Glutamatergic neuron (in vitro differentiated cells): Measurements from ENCODE around the gene HPS1. TPM values are rescaled to one million over a fixed set of nuclear protein-coding genes. Genes with fewer than 3 reads are reported as not detected.

ENCODE experiments used
- DNase-seq: peaks from one replicate; pipeline ENCODE4 v3.0.0; 2022
- H3K27ac Mint-ChIP-seq: one replicate; pipeline ENCODE4 v1.8.0; 2020; ENCODE audit warnings: mild to moderate bottlenecking, mixed read lengths, inconsistent platforms; ENCODE audit not compliant: unreplicated experiment
- H3K27me3 Mint-ChIP-seq: one replicate; pipeline ENCODE4 v1.8.0; 2020; ENCODE audit warnings: mild to moderate bottlenecking, moderate library complexity, mixed read lengths, inconsistent platforms; ENCODE audit not compliant: unreplicated experiment
- H3K36me3 Mint-ChIP-seq: one replicate; pipeline ENCODE4 v1.8.0; 2020; ENCODE audit warnings: mild to moderate bottlenecking, mixed read lengths, inconsistent platforms; ENCODE audit not compliant: unreplicated experiment
- H3K4me1 Mint-ChIP-seq: one replicate; pipeline ENCODE4 v1.8.0; 2020; ENCODE audit warnings: mild to moderate bottlenecking, low read depth, mixed read lengths, inconsistent platforms; ENCODE audit not compliant: unreplicated experiment
- H3K4me3 Mint-ChIP-seq: one replicate; pipeline ENCODE4 v1.8.0; 2020; ENCODE audit warnings: mild to moderate bottlenecking, mixed read lengths, inconsistent platforms; ENCODE audit not compliant: unreplicated experiment
- H3K9me3 Mint-ChIP-seq: one replicate; pipeline ENCODE4 v1.8.0; 2020; ENCODE audit warnings: mild to moderate bottlenecking, moderate library complexity, mixed read lengths, inconsistent platforms; ENCODE audit not compliant: unreplicated experiment
- microRNA-seq: library from miRNA; unstranded; fragments of <30 nt; microRNA quantifications from one replicate; pipeline ENCODE4, GENCODE V29; 2020; ENCODE audit not compliant: unreplicated experiment
- total RNA-seq: library from RNA; stranded (reverse); fragmentation: NEBNext Ultra II Directional; extraction: Animal tissue kit (Norgen Biotek cat#: 25700); gene quantifications from one replicate; pipeline ENCODE4 v1.2.1, GENCODE V29; 2021; ENCODE audit not compliant: unreplicated experiment
- TF ChIP-seq, protein P1 (sequence below): fragments of 200-600 bp; sonication (generic); IDR thresholded peaks from one replicate; pipeline ENCODE4 v1.5.0; 2021; ENCODE audit not compliant: partially characterized antibody, unreplicated experiment

HPS1 gene
- total RNA-seq, 1 donor from 2014 or later = 34.4 TPM

DNA sequence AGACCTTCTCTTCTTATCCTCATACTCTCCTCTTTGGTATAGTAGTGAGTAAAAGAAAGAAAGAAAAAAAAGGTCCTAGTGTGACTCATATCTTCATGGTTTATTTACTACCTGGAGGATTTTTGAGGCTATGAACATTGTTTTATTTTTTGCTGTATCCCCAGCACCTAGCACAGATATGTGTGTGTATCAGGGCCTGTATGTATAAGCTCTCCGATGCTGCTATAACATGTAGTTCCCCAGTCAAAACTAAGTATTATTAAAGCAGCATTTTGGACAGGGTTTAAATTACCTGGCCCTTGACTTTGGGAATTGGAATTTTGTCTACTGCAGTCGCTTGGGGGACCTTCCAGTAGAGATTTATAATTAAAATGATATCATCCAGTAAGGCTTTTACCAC is 78.1 kb downstream of the HPS1 start:
- Mint-ChIP-seq H3K27ac (no peak overlapping the region), H3K27me3 (peaks cover 2% of the 10 kb centered on the region), H3K9me3 (peaks cover 3% of the 10 kb centered on the region), H3K36me3 (no peaks in the 10 kb centered on the region), H3K4me3 (no peak overlapping the region), H3K4me1 (peaks cover 10% of the 10 kb centered on the region)
- TF ChIP-seq, protein P1, sequence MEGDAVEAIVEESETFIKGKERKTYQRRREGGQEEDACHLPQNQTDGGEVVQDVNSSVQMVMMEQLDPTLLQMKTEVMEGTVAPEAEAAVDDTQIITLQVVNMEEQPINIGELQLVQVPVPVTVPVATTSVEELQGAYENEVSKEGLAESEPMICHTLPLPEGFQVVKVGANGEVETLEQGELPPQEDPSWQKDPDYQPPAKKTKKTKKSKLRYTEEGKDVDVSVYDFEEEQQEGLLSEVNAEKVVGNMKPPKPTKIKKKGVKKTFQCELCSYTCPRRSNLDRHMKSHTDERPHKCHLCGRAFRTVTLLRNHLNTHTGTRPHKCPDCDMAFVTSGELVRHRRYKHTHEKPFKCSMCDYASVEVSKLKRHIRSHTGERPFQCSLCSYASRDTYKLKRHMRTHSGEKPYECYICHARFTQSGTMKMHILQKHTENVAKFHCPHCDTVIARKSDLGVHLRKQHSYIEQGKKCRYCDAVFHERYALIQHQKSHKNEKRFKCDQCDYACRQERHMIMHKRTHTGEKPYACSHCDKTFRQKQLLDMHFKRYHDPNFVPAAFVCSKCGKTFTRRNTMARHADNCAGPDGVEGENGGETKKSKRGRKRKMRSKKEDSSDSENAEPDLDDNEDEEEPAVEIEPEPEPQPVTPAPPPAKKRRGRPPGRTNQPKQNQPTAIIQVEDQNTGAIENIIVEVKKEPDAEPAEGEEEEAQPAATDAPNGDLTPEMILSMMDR = no peak
- DNase-seq = no peak

- Mint-ChIP-seq H3K9me3 (peaks cover 5% of the 10 kb centered on the region), H3K4me3 (no peak overlapping the region), H3K4me1 (peaks cover 10% of the 10 kb centered on the region), H3K27me3 (peaks cover 2% of the 10 kb centered on the region), H3K36me3 (no peaks in the 10 kb centered on the region), H3K27ac (no peak overlapping the region)
- TF ChIP-seq, protein P1 = no peak
- no peak for DNase-seq
Measured at GRCh38 chr10:98367604-98368451, 78.9 kb downstream of the HPS1 start.

Small RNA genes lying within 50 kb of the gene (microRNA-seq; reads per million reads assigned to microRNA genes)
- gene MIR1287 (127 reads per million, percentile 76 among the genes with 10 or more reads in this experiment), gene MIR4685 (6.6 reads per million, percentile 38 among the genes with 10 or more reads in this experiment)

Other genes with a start within 250 kb of the HPS1 start
- gene LOXL4, start 178.7 kb downstream of the HPS1 start, total RNA-seq = 6.1 TPM
- gene PYROXD2, start 31.8 kb downstream of the HPS1 start, total RNA-seq = 5.5 TPM